Measurements from ENCODE around the gene THBS2. TPM values are rescaled to one million over a fixed set of nuclear protein-coding genes. Genes with fewer than 3 reads are reported as not detected.

The THBS2 gene
- total RNA-seq, 1 donor from 2014 or later = not detected

DNA sequence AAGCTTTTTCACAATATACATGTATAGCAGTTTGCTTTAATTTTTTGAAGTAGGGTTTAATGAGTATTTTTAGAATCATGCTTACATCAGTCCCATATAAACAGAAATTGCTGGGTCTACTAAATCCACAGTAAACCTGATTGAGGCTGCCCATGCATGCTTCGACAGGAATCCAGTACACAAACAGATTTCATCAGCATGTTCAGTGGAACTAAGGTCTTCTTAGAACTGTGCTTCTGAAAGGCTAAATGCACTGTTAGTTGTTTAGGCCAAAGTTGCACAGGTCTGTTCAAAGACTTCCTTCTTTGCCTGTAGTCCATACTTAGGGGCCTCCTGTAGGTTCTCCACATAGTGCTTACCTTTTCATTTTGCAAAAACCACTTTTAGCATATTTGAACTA, 42.5 kb upstream of the THBS2 start:
- H3K36me3 Mint-ChIP-seq (ENCODE audit: insufficient read depth) = no peaks in the 10 kb centered on the region
- no peaks in the 10 kb centered on the region for H3K9me3 Mint-ChIP-seq (ENCODE audit: low read depth)
- no peak overlapping the region for H3K27ac Mint-ChIP-seq
- H3K27me3 Mint-ChIP-seq = no peaks in the 10 kb centered on the region
- H3K4me1 Mint-ChIP-seq (ENCODE audit: low read depth) = no peaks in the 10 kb centered on the region
- no peak for DNase-seq (ENCODE audit: low spot score, unreplicated experiment)
- TF ChIP-seq CTCF (IDR thresholded peaks at IDR 0.05; ENCODE audit: unreplicated experiment) = no peak
- H3K4me3 Mint-ChIP-seq (ENCODE audit: low read depth) = no peak overlapping the region

- DNase-seq (ENCODE audit: low spot score, unreplicated experiment) = no peak
- Mint-ChIP-seq H3K4me3 (ENCODE audit: low read depth) (no peak overlapping the region), H3K4me1 (ENCODE audit: low read depth) (no peaks in the 10 kb centered on the region), H3K27me3 (peaks cover under 1% of the 10 kb centered on the region), H3K27ac (no peak overlapping the region), H3K9me3 (ENCODE audit: low read depth) (no peaks in the 10 kb centered on the region), H3K36me3 (ENCODE audit: insufficient read depth) (no peaks in the 10 kb centered on the region)
- no peak for TF ChIP-seq CTCF (IDR thresholded peaks at IDR 0.05; ENCODE audit: unreplicated experiment)
These were observed 39.5 kb upstream of the THBS2 start for GRCh38 chr6:169293196-169293595.

GRCh38 chr6:169292338-169293124, 38.9 kb upstream of the THBS2 start:
- H3K4me1 Mint-ChIP-seq (ENCODE audit: low read depth) = no peaks in the 10 kb centered on the region
- TF ChIP-seq CTCF (IDR thresholded peaks at IDR 0.05; ENCODE audit: unreplicated experiment) = no peak
- no peak overlapping the region for H3K27ac Mint-ChIP-seq
- no peaks in the 10 kb centered on the region for H3K36me3 Mint-ChIP-seq (ENCODE audit: insufficient read depth)
- H3K9me3 Mint-ChIP-seq (ENCODE audit: low read depth) = no peaks in the 10 kb centered on the region
- no peak overlapping the region for H3K4me3 Mint-ChIP-seq (ENCODE audit: low read depth)
- DNase-seq (ENCODE audit: low spot score, unreplicated experiment) = no peak
- peaks cover 3% of the 10 kb centered on the region for H3K27me3 Mint-ChIP-seq

DNA sequence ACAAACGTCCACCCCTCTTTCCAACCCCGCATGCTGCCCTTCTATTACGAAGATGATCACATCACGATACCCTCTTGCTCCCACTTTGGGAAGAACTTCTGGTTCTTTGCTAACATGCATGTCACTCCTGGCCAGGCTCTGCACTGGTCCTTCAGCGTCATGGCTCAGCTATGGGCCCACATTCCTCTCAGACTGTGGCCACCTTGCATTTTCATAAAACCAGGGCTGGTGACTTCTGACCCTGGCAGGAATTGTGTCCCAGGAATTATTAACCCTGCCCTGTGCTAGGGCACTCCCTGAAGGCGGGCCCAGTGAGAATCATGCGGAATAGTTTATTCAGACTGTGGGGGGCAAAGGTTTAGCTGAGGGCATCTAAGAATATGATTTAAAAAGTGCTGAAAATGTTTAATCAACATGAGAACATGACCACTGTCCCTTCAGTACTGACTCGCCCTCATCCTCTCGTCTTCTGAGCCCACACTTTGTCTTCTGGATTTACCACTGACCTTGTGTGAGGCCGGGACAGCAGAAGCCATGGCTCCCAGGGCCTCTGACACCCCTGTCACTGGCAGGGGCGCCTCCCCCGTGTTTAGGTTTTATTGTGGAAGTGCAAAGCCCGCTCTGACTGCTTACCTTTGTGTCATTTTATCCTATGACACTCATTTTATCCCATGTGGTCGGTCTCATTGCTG, 38.1 kb upstream of the THBS2 start:
- Mint-ChIP-seq H3K36me3 (ENCODE audit: insufficient read depth) (no peaks in the 10 kb centered on the region), H3K27ac (no peak overlapping the region), H3K4me1 (ENCODE audit: low read depth) (no peaks in the 10 kb centered on the region), H3K9me3 (ENCODE audit: low read depth) (no peaks in the 10 kb centered on the region), H3K27me3 (peaks cover 6% of the 10 kb centered on the region), H3K4me3 (ENCODE audit: low read depth) (no peak overlapping the region)
- no peak for DNase-seq (ENCODE audit: low spot score, unreplicated experiment)
- TF ChIP-seq CTCF (IDR thresholded peaks at IDR 0.05; ENCODE audit: unreplicated experiment) = no peak

DNA sequence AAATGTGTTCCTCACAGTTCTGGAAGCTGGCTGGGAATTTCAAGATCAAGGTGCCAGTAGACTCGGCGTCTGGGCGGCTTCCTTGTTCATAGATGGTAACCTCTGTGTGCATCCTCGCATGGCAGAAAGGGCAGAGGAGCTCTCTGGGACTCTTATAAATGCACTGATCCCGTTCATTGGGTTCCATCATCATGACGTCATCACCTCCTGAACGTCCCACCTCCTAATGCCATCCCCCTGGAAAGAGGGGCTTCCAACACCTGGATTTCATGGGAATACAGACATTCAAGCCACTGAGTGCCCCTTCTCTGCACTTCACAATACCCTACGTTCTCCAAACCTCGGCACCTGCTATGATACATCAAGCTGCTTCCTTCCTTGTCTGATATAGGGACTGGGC, 37.5 kb upstream of the THBS2 start:
- Mint-ChIP-seq H3K27me3 (peaks cover 6% of the 10 kb centered on the region), H3K4me3 (ENCODE audit: low read depth) (no peak overlapping the region), H3K4me1 (ENCODE audit: low read depth) (no peaks in the 10 kb centered on the region), H3K36me3 (ENCODE audit: insufficient read depth) (no peaks in the 10 kb centered on the region), H3K9me3 (ENCODE audit: low read depth) (no peaks in the 10 kb centered on the region), H3K27ac (no peak overlapping the region)
- no peak for TF ChIP-seq CTCF (IDR thresholded peaks at IDR 0.05; ENCODE audit: unreplicated experiment)
- no peak for DNase-seq (ENCODE audit: low spot score, unreplicated experiment)

Data from progenitor cell of endocrine pancreas (in vitro differentiated cells).